HepG2 (cell line): Measurements from ENCODE around the gene TMEM260.

Experiments
- ATF7 ChIP-seq, 2 experiments: fragments of 450-650 bp in 1 of 2; sonication (generic) in 1 of 2; formaldehyde crosslinking in 1 of 2; IDR thresholded peaks; 2 replicates each; pipeline versions ENCODE4 v1.4.0 to v1.6.1; 2016 to 2020; ENCODE audit warnings: antibody characterized with exemption in 1 of 2, mild to moderate bottlenecking in 1 of 2, missing genetic modification reagents in 1 of 2
- GTF3A ChIP-seq: sonication (generic); formaldehyde crosslinking; conservative IDR thresholded peaks from 2 replicates; pipeline ENCODE4 v1.4.0; 2020; ENCODE audit warnings: mild to moderate bottlenecking, missing genetic modification reagents
- HDAC6 ChIP-seq: fragments of 200-600 bp; sonication (generic); IDR thresholded peaks from 2 replicates; pipeline ENCODE4 v1.7.0; 2017; ENCODE audit warnings: mild to moderate bottlenecking, antibody characterized with exemption, low read length, low read depth
- JUND ChIP-seq: sonication (generic); formaldehyde crosslinking; IDR thresholded peaks from 2 replicates; pipeline ENCODE4 v1.8.0; 2022; ENCODE audit warnings: mild to moderate bottlenecking, missing genetic modification reagents
- KDM1A ChIP-seq: IDR thresholded peaks from 2 replicates; pipeline ENCODE4 v1.6.1; 2016; ENCODE audit warnings: missing compliant biosample characterization
- KLF9 ChIP-seq: IDR thresholded peaks from 2 replicates; pipeline ENCODE4 v1.6.1; 2016; ENCODE audit warnings: low read depth
- MXI1 ChIP-seq: IDR thresholded peaks from 3 replicates; pipeline ENCODE4 v1.6.1; 2012; ENCODE audit warnings: low read depth, low read length, inconsistent platforms, borderline replicate concordance
- SIN3B ChIP-seq: fragments of 150-350 bp; IDR thresholded peaks from 2 replicates; pipeline ENCODE4 v1.6.1; 2014; ENCODE audit warnings: low read length
- SMC3 ChIP-seq: IDR thresholded peaks from 2 replicates; pipeline ENCODE4 v1.6.1; 2011; ENCODE audit warnings: low read length, improper control_type of control experiment
- TCF7 ChIP-seq: sonication (generic); IDR thresholded peaks from 2 replicates; pipeline ENCODE4 v1.6.1; 2016; ENCODE audit warnings: antibody characterized with exemption, low read depth
- TF ChIP-seq, protein P1 (sequence below): sonication (generic); formaldehyde crosslinking; IDR thresholded peaks from 2 replicates; pipeline ENCODE4 v1.5.0; 2020; ENCODE audit warnings: mild to moderate bottlenecking, missing genetic modification reagents, moderate library complexity
- TF ChIP-seq, protein P2 (sequence below), 2 experiments: IDR thresholded peaks; 2 replicates each; pipeline ENCODE4 v1.6.1; 2011 to 2012; ENCODE audit warnings: low read length in 2 of 2, borderline replicate concordance in 1 of 2, low read depth in 1 of 2, mild to moderate bottlenecking in 1 of 2, moderate library complexity in 1 of 2

DNA sequence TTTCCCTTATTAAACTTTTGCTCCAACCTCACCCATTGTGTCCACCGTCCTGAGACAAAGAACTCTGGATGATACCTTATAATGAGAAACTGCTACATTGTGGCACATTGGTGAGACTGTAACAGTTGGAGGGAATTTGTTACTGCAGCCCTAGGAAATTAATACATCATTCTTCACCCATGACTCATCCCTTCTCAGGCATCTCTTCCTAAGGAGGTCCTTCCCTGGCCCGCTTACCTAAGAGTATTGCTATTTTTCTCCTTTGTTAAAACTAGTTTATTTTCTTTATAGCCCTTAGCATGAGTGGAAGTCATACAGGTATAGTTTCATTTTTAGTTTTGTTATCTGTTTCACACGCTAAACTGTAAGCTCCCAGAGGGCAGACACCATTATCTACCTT, 87.1 kb downstream of the TMEM260 start:
- TF ChIP-seq JUND (no peak), GTF3A (CRISPR knock-in tag) (no peak), SIN3B (no peak), SMC3 (no peak), ATF7 (IDR thresholded peaks at IDR 0.05) (no peak), ATF7 (CRISPR knock-in tag; IDR thresholded peaks at IDR 0.05) (no peak), KLF9 (CRISPR knock-in tag) (no peak), HDAC6 (no peak), TCF7 (no peak), KDM1A (CRISPR knock-in tag) (no peak), MXI1 (no peak)
- TF ChIP-seq, protein P1, sequence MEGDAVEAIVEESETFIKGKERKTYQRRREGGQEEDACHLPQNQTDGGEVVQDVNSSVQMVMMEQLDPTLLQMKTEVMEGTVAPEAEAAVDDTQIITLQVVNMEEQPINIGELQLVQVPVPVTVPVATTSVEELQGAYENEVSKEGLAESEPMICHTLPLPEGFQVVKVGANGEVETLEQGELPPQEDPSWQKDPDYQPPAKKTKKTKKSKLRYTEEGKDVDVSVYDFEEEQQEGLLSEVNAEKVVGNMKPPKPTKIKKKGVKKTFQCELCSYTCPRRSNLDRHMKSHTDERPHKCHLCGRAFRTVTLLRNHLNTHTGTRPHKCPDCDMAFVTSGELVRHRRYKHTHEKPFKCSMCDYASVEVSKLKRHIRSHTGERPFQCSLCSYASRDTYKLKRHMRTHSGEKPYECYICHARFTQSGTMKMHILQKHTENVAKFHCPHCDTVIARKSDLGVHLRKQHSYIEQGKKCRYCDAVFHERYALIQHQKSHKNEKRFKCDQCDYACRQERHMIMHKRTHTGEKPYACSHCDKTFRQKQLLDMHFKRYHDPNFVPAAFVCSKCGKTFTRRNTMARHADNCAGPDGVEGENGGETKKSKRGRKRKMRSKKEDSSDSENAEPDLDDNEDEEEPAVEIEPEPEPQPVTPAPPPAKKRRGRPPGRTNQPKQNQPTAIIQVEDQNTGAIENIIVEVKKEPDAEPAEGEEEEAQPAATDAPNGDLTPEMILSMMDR (CRISPR knock-in tag): no peak
- TF ChIP-seq, protein P2, sequence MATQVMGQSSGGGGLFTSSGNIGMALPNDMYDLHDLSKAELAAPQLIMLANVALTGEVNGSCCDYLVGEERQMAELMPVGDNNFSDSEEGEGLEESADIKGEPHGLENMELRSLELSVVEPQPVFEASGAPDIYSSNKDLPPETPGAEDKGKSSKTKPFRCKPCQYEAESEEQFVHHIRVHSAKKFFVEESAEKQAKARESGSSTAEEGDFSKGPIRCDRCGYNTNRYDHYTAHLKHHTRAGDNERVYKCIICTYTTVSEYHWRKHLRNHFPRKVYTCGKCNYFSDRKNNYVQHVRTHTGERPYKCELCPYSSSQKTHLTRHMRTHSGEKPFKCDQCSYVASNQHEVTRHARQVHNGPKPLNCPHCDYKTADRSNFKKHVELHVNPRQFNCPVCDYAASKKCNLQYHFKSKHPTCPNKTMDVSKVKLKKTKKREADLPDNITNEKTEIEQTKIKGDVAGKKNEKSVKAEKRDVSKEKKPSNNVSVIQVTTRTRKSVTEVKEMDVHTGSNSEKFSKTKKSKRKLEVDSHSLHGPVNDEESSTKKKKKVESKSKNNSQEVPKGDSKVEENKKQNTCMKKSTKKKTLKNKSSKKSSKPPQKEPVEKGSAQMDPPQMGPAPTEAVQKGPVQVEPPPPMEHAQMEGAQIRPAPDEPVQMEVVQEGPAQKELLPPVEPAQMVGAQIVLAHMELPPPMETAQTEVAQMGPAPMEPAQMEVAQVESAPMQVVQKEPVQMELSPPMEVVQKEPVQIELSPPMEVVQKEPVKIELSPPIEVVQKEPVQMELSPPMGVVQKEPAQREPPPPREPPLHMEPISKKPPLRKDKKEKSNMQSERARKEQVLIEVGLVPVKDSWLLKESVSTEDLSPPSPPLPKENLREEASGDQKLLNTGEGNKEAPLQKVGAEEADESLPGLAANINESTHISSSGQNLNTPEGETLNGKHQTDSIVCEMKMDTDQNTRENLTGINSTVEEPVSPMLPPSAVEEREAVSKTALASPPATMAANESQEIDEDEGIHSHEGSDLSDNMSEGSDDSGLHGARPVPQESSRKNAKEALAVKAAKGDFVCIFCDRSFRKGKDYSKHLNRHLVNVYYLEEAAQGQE (IDR thresholded peaks at IDR 0.05; ENCODE audit: borderline replicate concordance in 1 of 2, low read depth in 1 of 2, low read length in 2 of 2): no peak
